Left colon (tissue), 2 donors: ENCODE data around the gene CASS4. TPM values are rescaled to one million over a fixed set of nuclear protein-coding genes. Genes with fewer than 3 reads are reported as not detected.

Experiments used
- ATAC-seq: fragments of 200-7000 bp; cut with Tn5 transposase; one replicate; pipeline ENCODE4 v1.9.1; 2020; ENCODE audit warnings: mild to moderate bottlenecking, moderate library complexity
- DNase-seq, 2 donors: peaks; one replicate each; pipeline ENCODE4 v3.0.0-alpha.2; 2020
- intact Hi-C, 2 donors: fragments of 100-400 bp; cut with DNase I in 1 of 2; cut with micrococcal nuclease in 1 of 2; formaldehyde crosslinking; loops; one replicate each; pipeline versions ENCODE4 v1.11.2 to v1.14.0; 2022; cut with DNase I, micrococcal nuclease
- total RNA-seq, 2 donors: library from RNA; stranded (reverse); fragmentation: NEBNext Ultra II Directional; extraction: Animal tissue kit (Norgen Biotek cat#: 25700); gene quantifications; one replicate each; pipeline ENCODE4 v1.2.1, GENCODE V29; 2021
- donor health status: DM: no; HTN: no; CAD: no.
- donor health status: DM: yes; HTN: yes; CAD: no.

CASS4 gene
- total RNA-seq, 2 donors from 2014 or later = 0.46 to 1.3 TPM

GRCh38 chr20:56438284-56438683 is 26.2 kb downstream of the CASS4 start:
- DNase-seq (no peak), ATAC-seq (no peak)
- intact Hi-C loops = no loop called here

DNA sequence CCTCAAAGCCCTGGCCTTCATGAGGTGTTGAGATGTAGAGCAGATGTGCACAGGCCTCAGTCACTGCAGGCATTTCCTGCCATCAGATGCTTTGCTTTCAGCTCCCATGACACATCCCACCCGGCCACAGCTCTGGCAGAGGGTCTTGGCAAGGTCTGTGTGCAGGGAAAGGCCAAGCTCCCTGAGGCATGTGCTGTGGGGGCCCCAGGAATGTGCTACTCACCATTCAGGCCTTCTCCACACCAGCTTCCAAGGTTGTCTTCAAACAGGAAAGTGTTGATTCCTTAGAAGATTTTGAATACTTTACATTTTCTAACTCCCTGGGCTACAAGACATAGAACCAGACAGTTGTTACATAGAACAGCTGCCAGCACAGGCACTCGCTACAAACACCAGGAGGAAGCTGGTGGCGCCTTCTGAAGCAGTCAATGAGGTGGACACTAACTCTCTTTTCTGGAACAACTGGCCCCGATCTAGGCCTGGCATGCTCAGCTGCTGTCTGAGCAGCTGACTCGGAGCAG is 27.8 kb downstream of the CASS4 start:
- ATAC-seq = no peak
- intact Hi-C loops = no loop called here

GRCh38 chr20:56440346-56441007 is 28.4 kb downstream of the CASS4 start:
- DNase-seq = no peak
- intact Hi-C loops = no loop called here
- ATAC-seq = no peak

More for the DNA sequence above, 27.8 kb downstream of the CASS4 start:
- DNase-seq = peak in 1 of 2 donors; percentile 42

DNA sequence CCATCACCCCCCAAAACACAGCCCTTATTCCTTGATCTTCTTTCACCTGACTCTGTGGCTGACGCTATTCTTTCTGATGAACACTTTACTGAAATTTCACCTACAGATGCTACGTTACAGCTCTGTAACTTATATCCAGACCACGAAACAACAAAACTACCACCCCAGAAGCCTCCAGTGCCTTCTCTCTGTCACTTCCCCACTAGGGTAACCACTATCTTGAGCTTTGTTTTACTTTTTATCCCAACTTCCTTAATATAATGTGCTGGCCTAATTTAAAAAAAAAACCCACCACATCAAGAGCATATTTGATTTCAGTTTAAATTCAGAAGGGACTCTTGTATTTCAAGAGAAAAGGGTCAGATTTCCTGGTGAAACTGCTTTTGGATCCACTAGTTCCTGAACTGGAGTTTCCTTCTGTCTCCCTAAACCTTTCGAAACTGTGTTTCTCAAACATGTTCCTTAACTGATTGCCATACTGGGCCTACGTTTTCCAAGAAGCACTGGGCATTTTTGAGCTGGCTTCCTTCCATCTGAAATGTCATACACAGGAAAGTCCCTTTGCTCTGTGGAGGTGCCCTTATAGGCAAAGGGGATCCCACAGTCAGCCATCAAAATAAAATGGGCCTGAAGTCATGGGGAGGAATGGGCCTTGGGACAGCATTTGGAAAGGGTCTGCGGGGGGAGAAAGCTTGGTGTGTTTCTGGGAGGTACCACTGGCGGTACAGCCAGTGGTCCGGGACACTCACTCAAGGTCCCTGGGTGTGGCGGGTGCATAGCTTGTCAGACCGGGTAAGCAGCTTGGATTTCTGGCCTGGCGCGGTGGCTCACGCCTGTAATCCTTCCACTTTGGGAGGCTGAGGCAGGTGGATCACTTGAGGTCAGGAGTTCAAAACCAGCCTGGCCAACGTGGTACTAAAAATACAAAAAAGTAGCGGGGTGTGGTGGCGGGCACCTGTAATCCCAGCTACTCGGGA is 30.6 kb downstream of the CASS4 start:
- intact Hi-C loops = no loop called here
- DNase-seq (no peak), ATAC-seq (no peak)

- DNase-seq (no peak), ATAC-seq (no peak)
- intact Hi-C loops = no loop called here
These were observed 31.8 kb downstream of the CASS4 start for GRCh38 chr20:56443654-56444540.

- intact Hi-C loops = no loop called here
- DNase-seq (no peak), ATAC-seq (no peak)
These were observed 33.1 kb downstream of the CASS4 start for GRCh38 chr20:56445130-56445529.

DNA sequence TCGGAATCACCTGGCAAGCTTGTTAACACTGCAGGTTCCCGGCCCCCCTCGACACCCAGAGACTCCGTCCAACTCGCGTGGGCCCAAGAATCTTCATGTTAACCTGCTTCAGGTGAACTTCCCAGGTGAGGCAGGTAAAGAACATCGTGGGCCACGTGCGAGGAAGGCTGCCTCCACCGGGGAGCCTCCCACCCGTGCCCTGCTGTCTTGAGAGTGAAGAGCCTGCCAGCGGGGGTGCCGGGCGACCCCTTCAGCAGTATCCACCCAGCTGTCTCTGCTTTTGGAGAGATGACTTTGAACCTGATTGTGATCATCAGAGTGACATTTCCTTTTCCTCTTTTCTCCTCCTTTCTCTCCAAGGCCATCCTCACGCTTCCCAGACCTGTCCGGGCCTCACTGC is 33.5 kb downstream of the CASS4 start:
- ATAC-seq (no peak), DNase-seq (no peak)
- intact Hi-C loops = no loop called here

DNA sequence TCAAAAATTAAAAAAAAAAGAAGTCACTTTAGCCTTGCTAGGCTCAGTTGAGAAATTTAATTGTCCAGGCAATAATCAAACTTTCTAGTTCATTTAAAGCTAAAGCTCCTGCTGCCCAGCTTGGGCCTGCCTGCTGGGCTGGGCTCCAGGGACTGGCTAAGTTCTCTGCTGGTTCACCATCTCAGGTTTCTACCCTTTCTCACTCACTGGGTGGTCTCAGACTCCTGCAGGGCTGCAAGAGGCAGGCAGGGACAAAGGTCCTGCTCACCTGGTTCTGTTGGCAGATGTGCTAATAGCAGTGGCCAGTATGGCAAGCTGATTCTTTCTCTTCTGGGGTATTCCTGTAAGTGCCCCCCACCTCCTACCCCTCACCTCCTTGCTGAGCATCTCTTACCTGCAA is 35.2 kb downstream of the CASS4 start:
- no peak for ATAC-seq
- DNase-seq = no peak
- intact Hi-C loops = no loop called here

DNA sequence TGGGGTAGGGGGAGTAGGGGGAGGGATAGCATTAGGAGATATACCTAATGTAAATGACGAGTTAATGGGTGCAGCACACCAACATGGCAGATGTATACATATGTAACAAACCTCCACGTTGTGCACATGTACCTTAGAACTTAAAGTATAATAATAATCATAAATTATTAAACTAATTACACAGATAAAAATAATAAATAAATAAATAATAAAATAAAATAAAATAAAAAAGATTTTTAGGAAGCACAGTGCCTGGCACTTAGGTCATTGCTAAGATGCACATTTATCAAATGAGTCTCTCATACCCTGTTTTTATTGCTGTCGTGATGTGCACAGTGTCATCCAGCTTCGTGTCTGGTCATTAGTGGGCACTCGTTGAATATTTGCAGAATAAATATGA is 37.4 kb downstream of the CASS4 start:
- DNase-seq (no peak), ATAC-seq (no peak)
- intact Hi-C loops = no loop called here

DNA sequence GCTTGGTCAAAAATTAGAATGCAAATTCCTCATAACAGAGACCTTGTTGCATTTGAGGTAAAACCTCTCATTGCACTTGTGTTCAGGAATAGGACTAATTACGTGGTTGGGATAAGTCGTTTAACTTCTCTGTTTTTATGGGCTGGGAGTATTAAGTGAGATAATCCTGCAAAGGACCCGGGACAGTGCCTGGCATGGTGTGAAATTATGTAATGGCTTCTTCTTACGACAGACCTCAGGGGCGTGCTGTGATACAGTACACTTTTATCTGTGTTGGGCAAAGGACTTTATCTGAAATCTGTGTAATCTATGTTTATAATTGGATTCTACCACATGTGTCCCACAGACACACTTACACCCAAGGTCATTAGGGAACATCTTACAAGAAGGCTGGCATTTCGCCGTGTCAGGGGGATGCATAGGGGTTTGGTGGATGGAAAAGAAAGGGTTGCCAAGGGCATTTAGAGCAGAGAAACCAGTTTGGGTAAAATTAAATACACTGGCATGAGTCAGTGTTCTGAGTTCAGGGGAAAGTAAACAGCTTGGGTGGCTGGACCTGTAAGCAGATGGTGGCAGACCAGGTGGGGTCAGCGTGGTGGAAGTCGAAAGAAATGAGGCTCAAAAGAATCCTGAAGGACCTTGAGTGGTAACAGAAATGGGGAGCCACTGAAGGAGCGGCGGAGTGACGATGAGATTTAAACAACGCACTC is 39.2 kb downstream of the CASS4 start:
- intact Hi-C loops = no loop called here

GRCh38 chr20:56453352-56453751 is 41.3 kb downstream of the CASS4 start:
- intact Hi-C loops = no loop called here
- ATAC-seq = no peak
- no peak for DNase-seq

More for the DNA sequence above, 39.2 kb downstream of the CASS4 start:
- ATAC-seq (no peak), DNase-seq (no peak)

GRCh38 chr20:56454754-56455153 is 42.7 kb downstream of the CASS4 start:
- intact Hi-C loops = no loop called here
- DNase-seq = no peak
- ATAC-seq = no peak

DNA sequence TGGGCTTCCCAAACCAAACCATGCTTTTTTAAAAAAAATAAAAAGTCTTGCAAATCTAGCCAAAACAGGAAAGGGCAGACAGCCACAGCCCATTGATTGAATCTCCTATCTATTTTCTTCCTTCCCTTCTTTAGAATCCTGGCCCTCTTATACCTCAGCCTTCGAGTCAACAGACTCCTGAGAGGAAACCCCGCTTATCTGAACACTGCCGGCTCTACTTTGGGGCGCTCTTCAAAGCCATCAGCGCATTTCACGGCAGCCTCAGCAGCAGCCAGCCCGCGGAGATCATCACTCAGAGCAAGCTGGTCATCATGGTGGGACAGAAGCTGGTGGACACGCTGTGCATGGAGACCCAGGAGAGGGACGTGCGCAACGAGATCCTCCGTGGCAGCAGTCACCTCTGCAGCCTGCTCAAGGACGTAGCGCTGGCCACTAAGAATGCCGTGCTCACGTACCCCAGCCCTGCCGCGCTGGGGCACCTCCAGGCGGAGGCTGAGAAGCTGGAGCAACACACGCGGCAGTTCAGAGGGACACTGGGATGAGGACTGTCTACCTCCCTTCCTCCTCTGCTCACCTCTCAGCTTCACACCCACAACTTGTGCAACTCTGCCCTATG is 46.3 kb downstream of the CASS4 start:
- intact Hi-C loops = no loop called here
- no peak for ATAC-seq
- no peak for DNase-seq

- ATAC-seq (no peak), DNase-seq (no peak)
- intact Hi-C loops = no loop called here
These were observed 48.4 kb downstream of the CASS4 start for GRCh38 chr20:56460459-56460858.

GRCh38 chr20:56461576-56461975 is 49.5 kb downstream of the CASS4 start:
- ATAC-seq (no peak), DNase-seq (no peak)
- intact Hi-C loops = no loop called here

- intact Hi-C loops = no loop called here
- no peak for DNase-seq
- no peak for ATAC-seq
These were observed 51.4 kb downstream of the CASS4 start for GRCh38 chr20:56463428-56463827.

GRCh38 chr20:56465997-56466396 is 53.9 kb downstream of the CASS4 start:
- intact Hi-C loops = no loop called here
- no peak for ATAC-seq
- DNase-seq = no peak

DNA sequence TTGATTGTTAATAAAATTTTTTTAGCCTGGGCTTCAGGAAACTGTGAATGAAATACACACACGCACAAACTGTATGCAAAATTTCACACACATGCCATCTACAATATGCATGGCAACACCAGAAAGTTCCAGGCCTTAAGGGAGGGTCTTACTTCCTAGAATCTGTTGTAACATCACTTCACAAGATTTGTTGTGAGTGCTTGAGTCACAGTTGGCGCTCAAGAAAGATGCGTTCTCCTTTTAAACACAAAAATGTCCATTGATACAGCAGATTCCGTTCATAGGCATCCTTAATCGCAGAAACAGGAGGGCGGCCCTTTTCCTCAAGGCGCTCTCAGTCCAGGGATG is 55.9 kb downstream of the CASS4 start:
- intact Hi-C loops = no loop called here
- DNase-seq (no peak), ATAC-seq (no peak)
